Esophagus squamous epithelium (tissue), 4 donors: ENCODE data around the gene FGGY.

Source experiments
- CTCF ChIP-seq, 6 experiments: fragments of 450-650 bp in 4 of 6; fragments of 200-600 bp in 2 of 6; sonication (generic) in 2 of 6; IDR thresholded peaks; one replicate each; pipeline ENCODE4 v1.5.1; 2016 to 2019; ENCODE audit warnings: antibody characterized with exemption in 6 of 6, mild to moderate bottlenecking in 4 of 6, moderate library complexity in 4 of 6
- POLR2A ChIP-seq, 4 donors: fragments of 450-650 bp; IDR thresholded peaks; one replicate each; pipeline ENCODE4 v1.6.1; 2017; ENCODE audit warnings: antibody characterized with exemption in 4 of 4, mild to moderate bottlenecking in 4 of 4, moderate library complexity in 3 of 4

GRCh38 chr1:59353453-59353852, 56.6 kb downstream of the FGGY start:
- TF ChIP-seq CTCF (IDR thresholded peaks at IDR 0.05) (no peak), POLR2A (IDR thresholded peaks at IDR 0.05) (no peak)
